ENCODE measurements around the gene VASP. TPM values are rescaled to one million over a fixed set of nuclear protein-coding genes. Genes with fewer than 3 reads are reported as not detected.
A peak's percentile ranks its signal among the peaks of the same experiment; 100 is the strongest.

VASP gene
- total and polyA plus RNA-seq, 2 donors (not counting 1 experiment from before 2014, with no cell fraction given), result 40.3 to 67.9 TPM

- no peak for TF ChIP-seq EZH2 (IDR thresholded peaks at IDR 0.05; ENCODE audit: low read length, missing control alignments)
- no peak for TF ChIP-seq CTCF (conservative IDR thresholded peaks at IDR 0.05 in 1 of 2, IDR thresholded peaks at IDR 0.05 in 1 of 2; ENCODE audit: low read depth in 1 of 2, low read length in 2 of 2)
- no peak overlapping the region for H3K9ac ChIP-seq (ENCODE audit: insufficient read depth, low read length)
Observed at GRCh38 chr19:45494261-45494916, 12.9 kb upstream of the VASP start.

GRCh38 chr19:45495178-45495577, 12.1 kb upstream of the VASP start:
- TF ChIP-seq EZH2 (IDR thresholded peaks at IDR 0.05; ENCODE audit: low read length, missing control alignments) (no peak), CTCF (conservative IDR thresholded peaks at IDR 0.05 in 1 of 2, IDR thresholded peaks at IDR 0.05 in 1 of 2; ENCODE audit: low read depth in 1 of 2, low read length in 2 of 2) (no peak)
- Histone ChIP-seq H3K9ac (ENCODE audit: insufficient read depth, low read length) (no peak overlapping the region), H3K79me2 (ENCODE audit: control insufficient read depth, insufficient read depth, low read length) (no peaks in the 10 kb centered on the region), H3K4me2 (ENCODE audit: extremely low read depth, insufficient read depth, low read length) (no peak overlapping the region), H3K4me3 (replicated peaks in 1 of 4; ENCODE audit: control extremely low read depth in 1 of 4, insufficient read depth in 1 of 4, low read depth in 3 of 4, low read length in 4 of 4) (no peak overlapping the region), H4K20me1 (ENCODE audit: control insufficient read depth, extremely low read depth, insufficient read depth, low read length) (no peaks in the 10 kb centered on the region), H3K27me3 (ENCODE audit: control insufficient read depth, insufficient read depth, low read length) (no peaks in the 10 kb centered on the region), H2AFZ (ENCODE audit: low read length) (no peak overlapping the region), H3K36me3 (ENCODE audit: control insufficient read depth, insufficient read depth, low read length) (no peaks in the 10 kb centered on the region), H3K27ac (ENCODE audit: insufficient read depth, low read length) (no peak overlapping the region), H3K4me1 (ENCODE audit: control insufficient read depth, extremely low read depth, insufficient read depth, low read length) (peaks cover 11% of the 10 kb centered on the region), H3K9me3 (ENCODE audit: control insufficient read depth, insufficient read depth, low read depth, low read length) (no peaks in the 10 kb centered on the region)
- DNase-seq (ENCODE audit: low read depth in 2 of 2), result no peak

More at GRCh38 chr19:45494261-45494916, 12.9 kb upstream of the VASP start:
- Histone ChIP-seq H3K27ac (ENCODE audit: insufficient read depth, low read length) (no peak overlapping the region), H3K4me1 (ENCODE audit: control insufficient read depth, extremely low read depth, insufficient read depth, low read length) (peaks cover 11% of the 10 kb centered on the region), H3K4me3 (replicated peaks in 1 of 4; ENCODE audit: control extremely low read depth in 1 of 4, insufficient read depth in 1 of 4, low read depth in 3 of 4, low read length in 4 of 4) (no peak overlapping the region), H3K27me3 (ENCODE audit: control insufficient read depth, insufficient read depth, low read length) (no peaks in the 10 kb centered on the region), H3K79me2 (ENCODE audit: control insufficient read depth, insufficient read depth, low read length) (no peaks in the 10 kb centered on the region), H3K36me3 (ENCODE audit: control insufficient read depth, insufficient read depth, low read length) (no peaks in the 10 kb centered on the region), H3K9me3 (ENCODE audit: control insufficient read depth, insufficient read depth, low read depth, low read length) (no peaks in the 10 kb centered on the region), H4K20me1 (ENCODE audit: control insufficient read depth, extremely low read depth, insufficient read depth, low read length) (no peaks in the 10 kb centered on the region), H3K4me2 (ENCODE audit: extremely low read depth, insufficient read depth, low read length) (no peak overlapping the region), H2AFZ (ENCODE audit: low read length) (no peak overlapping the region)
- no peak for DNase-seq (ENCODE audit: low read depth in 2 of 2)

- Histone ChIP-seq H3K27ac (ENCODE audit: insufficient read depth, low read length) (no peak overlapping the region), H3K4me3 (replicated peaks in 1 of 4; ENCODE audit: control extremely low read depth in 1 of 4, insufficient read depth in 1 of 4, low read depth in 3 of 4, low read length in 4 of 4) (peak overlapping the region; percentile 54 to 85 (median 74)), H3K79me2 (ENCODE audit: control insufficient read depth, insufficient read depth, low read length) (no peaks in the 10 kb centered on the region), H3K36me3 (ENCODE audit: control insufficient read depth, insufficient read depth, low read length) (no peaks in the 10 kb centered on the region), H3K9me3 (ENCODE audit: control insufficient read depth, insufficient read depth, low read depth, low read length) (no peaks in the 10 kb centered on the region), H3K27me3 (ENCODE audit: control insufficient read depth, insufficient read depth, low read length) (no peaks in the 10 kb centered on the region), H3K4me1 (ENCODE audit: control insufficient read depth, extremely low read depth, insufficient read depth, low read length) (peaks cover 11% of the 10 kb centered on the region), H4K20me1 (ENCODE audit: control insufficient read depth, extremely low read depth, insufficient read depth, low read length) (no peaks in the 10 kb centered on the region), H3K4me2 (ENCODE audit: extremely low read depth, insufficient read depth, low read length) (peak overlapping the region; percentile 93), H3K9ac (ENCODE audit: insufficient read depth, low read length) (peak overlapping the region; percentile 50), H2AFZ (ENCODE audit: low read length) (no peak overlapping the region)
- DNase-seq (ENCODE audit: low read depth in 2 of 2), result no peak
- TF ChIP-seq EZH2 (IDR thresholded peaks at IDR 0.05; ENCODE audit: low read length, missing control alignments) (no peak), CTCF (conservative IDR thresholded peaks at IDR 0.05 in 1 of 2, IDR thresholded peaks at IDR 0.05 in 1 of 2; ENCODE audit: low read depth in 1 of 2, low read length in 2 of 2) (no peak)
Observed at GRCh38 chr19:45496349-45496953, 10.8 kb upstream of the VASP start.

All from fibroblast of lung (primary cell).